GM18951 (cell line): Measurements from ENCODE around the gene CLDN1.

Experiments
- POLR2A ChIP-seq: IDR thresholded peaks from 4 replicates; pipeline ENCODE4 v1.6.1; 2011; ENCODE audit warnings: mild to moderate bottlenecking; ENCODE audit not compliant: insufficient read length, insufficient read depth; ENCODE audit errors: extremely low read depth
- in situ Hi-C: fragments of 300-500 bp; cut with MboI; formaldehyde crosslinking; loops from one replicate; pipeline ENCODE4 v1.12.0; 2022; ENCODE audit warnings: low sequenced_read_pairs, mixed read lengths, inconsistent platforms; ENCODE audit not compliant: unreplicated experiment

Gene CLDN1

DNA sequence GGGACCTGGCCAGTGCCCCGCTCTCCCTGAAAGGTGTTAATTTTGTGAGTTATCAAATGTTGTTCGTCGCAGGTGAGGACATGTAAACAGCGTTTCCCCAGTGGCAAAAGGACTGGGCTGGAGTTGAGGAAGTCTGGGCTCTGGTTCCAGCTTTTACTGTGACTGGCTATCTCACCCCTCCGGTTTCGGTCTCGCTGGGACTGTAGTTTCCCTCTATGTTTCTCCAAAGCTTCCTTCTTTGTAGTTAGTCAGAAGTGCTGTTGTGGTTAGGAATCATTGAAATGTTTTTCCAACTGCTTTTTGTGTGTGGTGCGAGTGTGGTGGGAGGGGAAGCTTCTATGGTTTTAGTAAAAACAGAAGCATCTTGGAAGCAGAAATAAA lies 990 bp upstream of the CLDN1 start:
- no peak for TF ChIP-seq POLR2A
- in situ Hi-C loops, result no loop called here

DNA sequence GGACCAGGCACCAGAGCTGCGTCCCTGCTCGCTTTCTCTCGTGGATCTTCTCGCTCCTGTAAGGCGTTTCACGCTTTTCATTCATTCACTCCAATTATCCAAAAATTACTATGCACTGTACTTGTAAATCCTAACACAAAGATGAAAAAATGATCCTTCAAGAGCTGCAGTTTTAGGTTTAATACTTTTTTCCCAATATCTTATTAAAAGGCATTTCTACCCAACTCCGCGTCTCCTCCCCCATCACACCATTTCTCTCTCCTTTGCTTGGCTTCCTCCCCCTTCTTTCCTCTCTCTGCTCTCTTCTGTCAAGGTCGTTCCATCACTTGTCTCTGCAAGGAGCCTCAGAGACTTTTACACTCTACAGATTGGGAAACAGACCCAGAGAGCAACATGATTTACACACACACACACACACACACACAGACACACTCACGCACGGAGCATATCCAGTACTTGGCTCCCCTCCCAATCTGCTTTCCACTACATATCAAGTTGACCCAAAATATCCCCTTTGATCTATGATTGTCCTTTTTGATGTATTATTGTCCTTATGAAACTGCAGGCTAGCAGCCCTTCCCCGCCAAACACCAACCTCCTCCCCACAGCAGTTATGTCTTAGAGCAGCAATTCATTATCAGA lies 479 bp upstream of the CLDN1 start:
- in situ Hi-C loops, result no loop called here
- no peak for TF ChIP-seq POLR2A

DNA sequence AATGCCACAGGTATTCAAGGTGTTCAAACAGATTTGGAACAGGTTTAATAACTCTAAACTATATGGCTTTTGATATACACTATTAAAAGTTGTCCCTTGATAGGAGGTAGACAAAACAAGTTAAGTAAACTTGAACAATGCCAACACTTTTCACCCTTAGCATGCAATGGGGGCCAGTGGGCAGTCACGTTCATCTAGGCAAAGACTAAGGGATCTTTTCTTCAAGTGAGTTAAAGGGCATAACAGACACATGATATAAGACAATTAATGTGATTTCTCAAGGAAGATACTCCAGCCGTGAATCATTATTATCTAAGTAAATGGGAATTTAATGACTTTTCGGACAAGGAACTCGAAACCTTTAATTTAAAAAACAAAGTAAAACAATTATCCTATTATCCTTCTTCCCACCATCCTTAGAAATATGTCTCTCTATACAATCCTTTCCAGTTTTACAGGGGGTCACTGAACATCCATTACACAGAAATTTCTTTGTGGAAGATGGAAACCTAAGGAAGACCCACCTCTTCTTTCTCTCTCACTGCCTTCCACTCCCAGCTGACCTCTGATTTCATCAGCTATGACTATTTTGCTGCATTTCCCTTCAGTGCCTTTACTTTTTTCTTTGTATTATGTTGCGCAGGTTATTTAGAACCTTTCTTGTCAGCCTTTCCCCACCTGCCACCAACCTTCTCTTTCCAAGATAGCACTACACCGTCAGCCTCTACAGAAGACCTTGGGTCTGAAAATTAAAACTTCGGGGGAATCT lies 1.5 kb downstream of the CLDN1 start:
- in situ Hi-C loops, result no loop called here

DNA sequence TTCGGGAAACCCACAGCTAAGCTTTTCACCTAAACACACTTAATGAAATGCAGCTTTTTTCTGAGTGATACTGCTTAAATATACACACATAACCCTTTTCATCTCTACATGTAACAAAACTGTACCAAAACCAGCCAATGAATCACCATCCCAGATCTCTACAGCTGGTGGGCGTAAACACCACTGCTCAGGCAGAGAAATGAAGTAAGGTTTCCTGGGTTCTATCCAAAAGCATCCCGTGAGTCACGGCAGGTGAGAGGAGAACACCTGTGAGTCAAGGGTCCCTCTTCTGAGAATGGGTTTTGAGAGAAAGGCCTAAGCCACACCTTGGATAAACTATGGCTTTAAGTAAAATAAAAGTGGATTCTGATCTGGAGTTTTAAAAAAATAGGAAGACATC lies 2.6 kb downstream of the CLDN1 start:
- TF ChIP-seq POLR2A, result no peak
- in situ Hi-C loops, result no loop called here

More for the DNA sequence above, 1.5 kb downstream of the CLDN1 start:
- TF ChIP-seq POLR2A, result no peak

DNA sequence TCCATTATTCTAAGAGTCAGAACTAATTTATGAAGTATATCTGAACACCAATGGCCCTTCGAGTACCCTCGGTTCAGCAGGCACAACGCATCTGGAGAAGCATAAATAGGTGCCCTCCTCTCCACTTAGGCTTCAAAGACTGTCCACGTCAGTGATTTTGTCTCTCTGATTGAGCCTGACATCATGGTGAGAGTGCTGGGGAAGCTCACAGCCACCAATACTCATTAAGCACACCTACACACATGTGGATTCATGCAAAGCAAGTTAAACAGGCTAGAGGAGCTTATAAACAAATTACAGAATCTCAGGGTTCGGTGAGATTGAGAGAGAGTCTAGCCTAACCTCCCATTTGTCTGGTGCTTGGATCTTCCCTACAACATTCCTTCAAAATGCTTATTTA lies 3.6 kb downstream of the CLDN1 start:
- in situ Hi-C loops, result no loop called here
- TF ChIP-seq POLR2A, result no peak

DNA sequence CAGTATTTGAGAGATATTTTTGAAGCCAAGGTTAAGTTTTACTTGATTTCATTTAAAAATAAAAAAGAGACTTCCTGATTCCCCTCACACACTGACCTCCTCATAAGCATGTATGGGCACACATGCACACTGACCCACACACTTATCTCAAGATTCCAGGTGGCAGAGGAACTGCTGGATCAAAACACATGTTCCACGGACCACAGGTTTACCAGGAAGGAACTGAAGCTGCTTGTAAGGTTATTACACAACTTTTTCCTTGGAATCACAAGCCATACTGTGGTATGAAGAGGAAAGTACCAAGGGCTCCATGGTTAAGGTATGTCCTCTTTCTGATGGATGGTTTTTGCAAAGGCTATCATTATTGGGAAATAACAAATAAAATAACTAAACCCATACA lies 7.5 kb downstream of the CLDN1 start:
- no peak for TF ChIP-seq POLR2A
- in situ Hi-C loops, result no loop called here

DNA sequence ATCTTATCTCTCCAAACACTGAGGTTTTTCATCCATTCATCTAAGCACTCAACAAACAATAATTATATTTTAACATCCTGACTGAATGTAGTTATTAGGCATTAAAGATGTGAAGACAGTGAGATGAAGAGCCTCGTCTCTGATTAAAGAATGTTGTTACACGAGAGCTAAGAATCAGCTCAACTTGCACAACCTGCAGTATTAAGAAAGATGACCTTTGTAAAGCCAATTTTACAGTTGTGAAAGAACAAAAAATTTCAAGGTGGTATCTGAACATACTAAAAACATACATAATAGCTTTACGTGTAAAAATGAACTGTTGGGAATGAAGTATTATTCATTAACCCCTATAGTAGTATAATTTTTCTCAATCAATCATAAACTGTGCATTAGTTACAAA lies 12.8 kb downstream of the CLDN1 start:
- in situ Hi-C loops, result no loop called here
- TF ChIP-seq POLR2A, result no peak

DNA sequence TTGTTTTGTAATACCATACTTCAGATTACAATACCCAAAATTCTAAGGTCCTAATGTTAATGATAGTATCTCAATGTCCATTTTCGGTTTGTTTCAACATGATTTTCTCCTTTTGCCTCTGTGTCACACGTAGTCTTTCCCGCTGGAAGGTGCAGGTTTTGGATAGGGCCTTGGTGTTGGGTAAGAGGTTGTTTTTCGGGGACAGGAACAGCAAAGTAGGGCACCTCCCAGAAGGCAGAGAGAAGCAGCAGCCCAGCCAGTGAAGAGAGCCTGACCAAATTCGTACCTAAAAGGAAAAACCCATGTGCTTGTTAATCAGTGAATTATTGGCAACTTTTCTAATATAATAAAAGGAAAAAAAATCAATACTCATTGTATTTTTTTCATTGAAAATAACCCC lies 14.1 kb downstream of the CLDN1 start:
- in situ Hi-C loops, result no loop called here
- no peak for TF ChIP-seq POLR2A

DNA sequence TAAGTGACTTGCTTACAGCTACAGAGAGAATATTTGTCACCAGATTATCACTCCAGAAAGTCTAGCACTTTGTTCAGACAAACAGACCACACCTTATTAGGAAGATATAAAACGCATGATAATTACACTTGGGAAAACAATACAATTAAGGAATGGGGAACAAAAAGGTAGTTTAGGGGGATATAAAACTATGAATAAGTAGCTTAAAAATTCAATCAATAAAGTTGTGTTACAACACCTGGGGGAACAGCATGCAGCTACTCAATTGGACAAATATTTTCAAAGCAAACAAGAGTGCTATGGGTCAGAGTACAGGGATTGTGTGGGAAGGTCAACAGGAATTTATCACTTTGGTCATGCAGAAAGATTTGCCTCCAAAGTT lies 15.1 kb downstream of the CLDN1 start:
- in situ Hi-C loops, result no loop called here
- TF ChIP-seq POLR2A, result no peak

DNA sequence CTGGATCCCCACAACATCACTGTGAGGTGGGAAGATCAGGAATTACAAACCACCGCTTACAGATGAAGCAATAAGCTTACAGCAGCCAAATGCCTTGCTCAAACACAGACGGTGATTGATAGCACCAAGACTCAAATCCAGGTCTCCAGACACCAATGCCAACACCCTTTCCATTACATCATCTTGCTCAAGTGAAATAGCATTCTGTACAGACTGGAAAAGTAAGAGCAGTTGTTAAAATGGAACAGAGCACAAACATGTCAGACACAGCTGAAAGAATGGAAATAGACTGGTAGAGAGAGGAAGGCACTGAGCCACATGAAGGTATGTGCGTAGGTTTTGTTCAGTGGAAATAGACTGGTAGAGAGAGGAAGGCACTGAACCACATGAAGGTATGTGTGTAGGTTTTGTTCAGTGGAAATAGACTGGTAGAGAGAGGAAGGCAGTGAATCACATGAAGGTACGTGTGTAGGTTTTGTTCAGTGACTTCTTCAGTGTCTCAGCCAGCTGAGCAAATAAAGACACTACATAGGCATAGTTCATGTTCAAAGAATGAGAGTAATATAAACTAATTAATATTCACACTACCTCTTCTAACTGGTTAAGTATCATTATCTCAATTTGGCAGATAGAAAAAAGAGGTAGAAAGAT lies 15.6 kb downstream of the CLDN1 start:
- no peak for TF ChIP-seq POLR2A
- in situ Hi-C loops, result no loop called here

DNA sequence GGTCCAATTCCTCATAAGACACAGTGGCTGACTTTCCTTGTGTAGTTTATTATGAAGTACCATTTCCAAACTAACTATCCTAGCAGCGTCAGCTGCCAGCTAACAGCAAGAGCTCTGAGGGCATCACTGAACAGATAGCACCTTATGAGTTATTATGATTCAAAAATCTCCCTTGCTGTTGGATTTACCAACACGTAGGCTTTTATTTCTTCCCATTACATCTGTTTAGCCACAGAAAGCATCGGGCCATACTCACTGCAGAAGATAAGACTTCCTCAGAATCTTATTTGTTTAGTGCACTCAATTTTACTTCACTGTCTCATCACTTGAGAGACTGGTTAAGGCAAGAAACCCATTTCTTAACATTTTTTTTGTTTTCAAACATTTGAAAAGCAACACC lies 16.2 kb downstream of the CLDN1 start:
- in situ Hi-C loops, result no loop called here
- TF ChIP-seq POLR2A, result no peak

DNA sequence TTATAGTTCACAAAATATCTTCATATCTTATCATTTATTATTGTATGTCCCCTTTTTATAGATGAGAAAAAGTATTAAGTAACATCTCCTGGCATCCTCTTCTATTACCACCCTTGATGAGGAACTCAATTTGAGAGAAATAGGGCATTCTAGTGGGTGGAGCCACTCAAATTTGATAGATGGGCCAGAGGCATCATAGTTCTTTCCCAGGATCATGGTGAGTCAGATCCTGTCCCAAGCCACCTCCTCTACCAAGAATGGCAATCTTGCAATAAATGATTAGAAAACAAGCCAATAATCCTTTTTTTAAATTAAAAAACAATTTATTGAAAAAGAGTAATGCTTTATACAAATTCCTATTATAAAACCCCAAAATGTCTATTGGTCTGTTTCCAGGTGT lies 16.8 kb downstream of the CLDN1 start:
- TF ChIP-seq POLR2A, result no peak
- in situ Hi-C loops, result no loop called here

DNA sequence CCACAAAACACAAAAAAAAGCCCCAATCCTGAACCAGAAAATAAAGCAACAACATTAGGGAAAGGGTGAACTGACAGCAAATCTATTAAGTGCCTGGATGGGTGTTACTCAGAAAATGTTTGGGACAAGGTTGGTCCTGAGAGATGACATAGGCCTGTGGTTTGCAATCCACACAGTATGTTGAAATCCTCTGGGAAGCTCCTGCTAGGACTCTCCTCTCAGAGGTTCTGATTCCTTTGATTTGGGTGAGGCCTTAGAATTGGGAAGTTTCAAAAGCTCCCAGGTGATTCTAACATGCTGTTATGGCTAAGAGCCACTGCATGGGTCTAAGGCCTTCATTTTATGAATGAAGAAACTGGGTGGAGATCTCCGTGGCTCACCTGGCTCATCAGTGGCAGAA lies 18.4 kb downstream of the CLDN1 start:
- in situ Hi-C loops, result no loop called here

More for the DNA sequence above, 18.4 kb downstream of the CLDN1 start:
- TF ChIP-seq POLR2A, result no peak
